Cardiac fibroblast (primary cell): ENCODE measurements around the gene GNPTG.
A peak's percentile ranks its signal among the peaks of the same experiment; 100 is the strongest.

Experiments used
- DNase-seq, 2 donors: peaks; one replicate each; pipeline versions ENCODE4 v3.0.0 to v3.0.0-alpha.2; 2010; ENCODE audit warnings: low read depth in 2 of 2
- H3K4me3 ChIP-seq, 2 donors: replicated peaks in 1 of 2; 1 replicate in 1 of 2; 2 replicates in 1 of 2; pipeline ENCODE4 v1.5.1; 2011; ENCODE audit warnings: low read depth in 2 of 2, low read length in 2 of 2, mild to moderate bottlenecking in 2 of 2, moderate library complexity in 1 of 2
- TF ChIP-seq, protein P1 (sequence below): IDR thresholded peaks from one replicate; pipeline ENCODE4 v1.5.1; 2011; ENCODE audit warnings: low read depth, mild to moderate bottlenecking, low read length, inconsistent platforms

GNPTG gene

DNA sequence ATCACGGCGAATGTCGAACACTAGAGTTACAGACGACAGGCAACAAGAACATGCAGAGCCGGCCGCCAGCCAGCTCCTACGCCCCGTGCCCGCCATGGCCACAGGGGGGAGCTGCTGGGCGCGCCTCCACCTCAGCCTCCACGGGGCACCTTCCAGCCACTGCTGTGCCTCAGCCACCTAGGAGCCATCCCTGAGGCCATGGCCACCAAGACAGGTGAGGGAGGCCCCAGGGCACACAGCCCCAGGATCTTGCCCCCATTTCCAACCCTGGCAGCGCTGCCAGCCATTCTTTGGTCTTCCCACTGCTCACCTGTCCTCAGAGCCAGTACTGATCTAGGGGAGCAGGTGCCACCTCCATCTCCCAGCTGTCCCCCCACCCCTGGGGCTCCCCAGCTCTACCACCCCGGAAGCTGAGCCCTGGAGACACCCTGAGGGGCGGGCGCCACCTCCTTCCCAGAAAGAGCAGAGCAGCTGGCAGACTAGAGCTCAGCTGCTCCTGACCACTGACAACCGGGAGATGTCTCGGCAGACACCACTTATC is 11.8 kb downstream of the GNPTG start:
- DNase-seq: peak; percentile 43 to 44
- TF ChIP-seq, protein P1, sequence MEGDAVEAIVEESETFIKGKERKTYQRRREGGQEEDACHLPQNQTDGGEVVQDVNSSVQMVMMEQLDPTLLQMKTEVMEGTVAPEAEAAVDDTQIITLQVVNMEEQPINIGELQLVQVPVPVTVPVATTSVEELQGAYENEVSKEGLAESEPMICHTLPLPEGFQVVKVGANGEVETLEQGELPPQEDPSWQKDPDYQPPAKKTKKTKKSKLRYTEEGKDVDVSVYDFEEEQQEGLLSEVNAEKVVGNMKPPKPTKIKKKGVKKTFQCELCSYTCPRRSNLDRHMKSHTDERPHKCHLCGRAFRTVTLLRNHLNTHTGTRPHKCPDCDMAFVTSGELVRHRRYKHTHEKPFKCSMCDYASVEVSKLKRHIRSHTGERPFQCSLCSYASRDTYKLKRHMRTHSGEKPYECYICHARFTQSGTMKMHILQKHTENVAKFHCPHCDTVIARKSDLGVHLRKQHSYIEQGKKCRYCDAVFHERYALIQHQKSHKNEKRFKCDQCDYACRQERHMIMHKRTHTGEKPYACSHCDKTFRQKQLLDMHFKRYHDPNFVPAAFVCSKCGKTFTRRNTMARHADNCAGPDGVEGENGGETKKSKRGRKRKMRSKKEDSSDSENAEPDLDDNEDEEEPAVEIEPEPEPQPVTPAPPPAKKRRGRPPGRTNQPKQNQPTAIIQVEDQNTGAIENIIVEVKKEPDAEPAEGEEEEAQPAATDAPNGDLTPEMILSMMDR: peak; percentile 81
- H3K4me3 ChIP-seq: no peak overlapping the region

- no peak overlapping the region for H3K4me3 ChIP-seq
- TF ChIP-seq, protein P1: no peak
- DNase-seq: no peak
Observed at GRCh38 chr16:1364510-1364909, 12.8 kb downstream of the GNPTG start.

- H3K4me3 ChIP-seq: no peak overlapping the region
- TF ChIP-seq, protein P1: no peak
- DNase-seq: no peak
Observed at GRCh38 chr16:1366060-1366711, 14.5 kb downstream of the GNPTG start.

GRCh38 chr16:1366712-1367299 is 15.1 kb downstream of the GNPTG start:
- H3K4me3 ChIP-seq: no peak overlapping the region
- DNase-seq: no peak
- TF ChIP-seq, protein P1: no peak

DNA sequence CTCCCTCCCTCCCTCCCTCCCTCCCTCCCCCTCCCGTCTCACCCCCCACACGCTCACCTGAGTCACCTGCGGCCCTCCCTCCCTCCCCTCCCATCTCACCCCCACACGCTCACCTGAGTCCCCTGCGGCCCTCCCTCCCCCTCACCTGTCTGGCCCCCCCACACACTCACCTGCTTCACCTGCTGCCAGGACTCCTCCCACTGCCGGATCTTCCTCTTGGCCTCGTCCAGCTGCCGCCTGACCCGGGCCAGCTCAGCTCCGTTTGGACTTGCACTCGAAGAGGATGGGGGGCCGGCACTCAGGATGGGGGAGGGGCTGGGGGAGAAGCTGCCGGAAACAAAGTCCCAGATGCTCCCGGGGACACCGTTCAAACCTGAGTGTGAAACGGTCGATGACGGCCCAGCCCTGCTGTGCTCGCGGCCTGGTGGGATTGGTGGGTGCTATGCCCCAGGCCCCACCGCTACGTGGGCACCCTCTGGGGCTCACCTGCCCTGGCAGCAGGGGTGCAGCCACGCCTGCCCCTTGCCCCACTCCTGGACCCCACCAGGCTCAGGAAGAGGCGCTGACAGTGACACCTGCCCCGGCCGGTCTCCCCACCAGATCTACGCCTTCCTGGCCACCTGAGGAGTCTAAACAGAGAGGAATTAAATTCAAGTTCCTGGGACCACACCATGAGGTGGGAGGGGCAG is 15.9 kb downstream of the GNPTG start:
- DNase-seq: no peak
- TF ChIP-seq, protein P1: no peak
- H3K4me3 ChIP-seq: no peak overlapping the region

GRCh38 chr16:1371054-1371978 is 19.6 kb downstream of the GNPTG start:
- H3K4me3 ChIP-seq: no peak overlapping the region
- TF ChIP-seq, protein P1: no peak
- DNase-seq: no peak
